Tibial nerve (tissue), 4 donors: Measurements from ENCODE around the gene COL10A1.

Source experiments
- EP300 ChIP-seq, 2 donors: sonication (generic); formaldehyde crosslinking; IDR thresholded peaks; one replicate each; pipeline ENCODE4 v1.6.1; 2017; ENCODE audit warnings: antibody characterized with exemption in 2 of 2, mild to moderate bottlenecking in 1 of 2
- POLR2A ChIP-seq, 2 donors: fragments of 450-650 bp; IDR thresholded peaks; one replicate each; pipeline ENCODE4 v1.6.1; 2017; ENCODE audit warnings: antibody characterized with exemption in 2 of 2, mild to moderate bottlenecking in 2 of 2, moderate library complexity in 2 of 2
- TF ChIP-seq, protein P1 (sequence below), 5 experiments: fragments of 200-600 bp in 3 of 5; fragments of 450-650 bp in 2 of 5; sonication (generic) in 3 of 5; IDR thresholded peaks; one replicate each; pipeline ENCODE4 v1.5.1; 2016 to 2019; ENCODE audit warnings: antibody characterized with exemption in 5 of 5, mild to moderate bottlenecking in 3 of 5, moderate library complexity in 2 of 5

DNA sequence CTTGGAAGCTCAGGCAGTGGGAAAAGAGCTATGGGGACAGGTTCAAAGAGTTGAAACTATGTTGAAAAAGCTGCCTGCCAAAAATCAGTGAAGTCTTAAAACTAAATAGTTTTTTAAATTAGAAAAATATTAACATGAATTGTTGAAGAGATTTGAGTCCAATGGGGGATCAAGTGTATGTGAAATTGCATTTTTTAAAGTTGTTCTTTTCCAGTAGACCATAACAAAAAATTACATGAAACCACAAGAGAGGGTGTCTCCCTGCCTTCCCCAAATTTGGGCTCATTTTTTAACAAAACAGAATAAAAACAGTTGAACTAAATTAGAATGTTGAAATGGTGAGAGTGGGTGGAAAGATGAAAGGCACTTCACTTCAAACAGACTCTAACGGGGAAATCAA, 31.5 kb upstream of the COL10A1 start:
- TF ChIP-seq, protein P1, sequence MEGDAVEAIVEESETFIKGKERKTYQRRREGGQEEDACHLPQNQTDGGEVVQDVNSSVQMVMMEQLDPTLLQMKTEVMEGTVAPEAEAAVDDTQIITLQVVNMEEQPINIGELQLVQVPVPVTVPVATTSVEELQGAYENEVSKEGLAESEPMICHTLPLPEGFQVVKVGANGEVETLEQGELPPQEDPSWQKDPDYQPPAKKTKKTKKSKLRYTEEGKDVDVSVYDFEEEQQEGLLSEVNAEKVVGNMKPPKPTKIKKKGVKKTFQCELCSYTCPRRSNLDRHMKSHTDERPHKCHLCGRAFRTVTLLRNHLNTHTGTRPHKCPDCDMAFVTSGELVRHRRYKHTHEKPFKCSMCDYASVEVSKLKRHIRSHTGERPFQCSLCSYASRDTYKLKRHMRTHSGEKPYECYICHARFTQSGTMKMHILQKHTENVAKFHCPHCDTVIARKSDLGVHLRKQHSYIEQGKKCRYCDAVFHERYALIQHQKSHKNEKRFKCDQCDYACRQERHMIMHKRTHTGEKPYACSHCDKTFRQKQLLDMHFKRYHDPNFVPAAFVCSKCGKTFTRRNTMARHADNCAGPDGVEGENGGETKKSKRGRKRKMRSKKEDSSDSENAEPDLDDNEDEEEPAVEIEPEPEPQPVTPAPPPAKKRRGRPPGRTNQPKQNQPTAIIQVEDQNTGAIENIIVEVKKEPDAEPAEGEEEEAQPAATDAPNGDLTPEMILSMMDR (IDR thresholded peaks at IDR 0.05) = no peak
- TF ChIP-seq EP300 (IDR thresholded peaks at IDR 0.05) = no peak
- no peak for TF ChIP-seq POLR2A (IDR thresholded peaks at IDR 0.05)
